Neural crest cell (in vitro differentiated cells): ENCODE results near the gene RTN3. TPM values are rescaled to one million over a fixed set of nuclear protein-coding genes. Genes with fewer than 3 reads are reported as not detected.
"Not testable (repeated sequence)": the region's sequence is repeated elsewhere in the genome, so short reads cannot be mapped to it uniquely, and the experiment has no call there.

Source experiments
- DNase-seq: peaks from one replicate; pipeline ENCODE4 v3.0.0; 2021; ENCODE audit warnings: low read depth, mixed read lengths, low spot score
- H3K27ac Mint-ChIP-seq: one replicate; pipeline ENCODE4 v1.8.0; 2021; ENCODE audit warnings: mild to moderate bottlenecking, mixed read lengths; ENCODE audit not compliant: unreplicated experiment
- H3K27me3 Mint-ChIP-seq: 2 replicates; pipeline ENCODE4 v1.8.0; 2021; ENCODE audit warnings: low read depth, mild to moderate bottlenecking, mixed read lengths
- H3K36me3 Mint-ChIP-seq: 2 replicates; pipeline ENCODE4 v1.8.0; 2021; ENCODE audit warnings: low read depth, mild to moderate bottlenecking, mixed read lengths
- H3K4me1 Mint-ChIP-seq: 2 replicates; pipeline ENCODE4 v1.8.0; 2021; ENCODE audit warnings: mixed read lengths
- H3K4me3 Mint-ChIP-seq: one replicate; pipeline ENCODE4 v1.8.0; 2021; ENCODE audit warnings: mild to moderate bottlenecking, mixed read lengths
- H3K9me3 Mint-ChIP-seq: 2 replicates; pipeline ENCODE4 v1.8.0; 2021; ENCODE audit warnings: mixed read lengths
- CTCF ChIP-seq: fragments of 200-600 bp; sonication (generic); conservative IDR thresholded peaks from 2 replicates; pipeline ENCODE4 v1.5.0; 2021; ENCODE audit warnings: antibody characterized with exemption, mild to moderate bottlenecking
- total RNA-seq: library from RNA; stranded (reverse); gene quantifications from 2 replicates; pipeline ENCODE4 v1.2.1, GENCODE V29; 2021

RTN3 gene
- total RNA-seq, 1 donor from 2014 or later = 136 TPM

GRCh38 chr11:63769042-63769713, 87.9 kb downstream of the RTN3 start:
- no peak overlapping the region for H3K4me3 Mint-ChIP-seq
- TF ChIP-seq CTCF = no peak
- DNase-seq = peak; percentile 24

DNA sequence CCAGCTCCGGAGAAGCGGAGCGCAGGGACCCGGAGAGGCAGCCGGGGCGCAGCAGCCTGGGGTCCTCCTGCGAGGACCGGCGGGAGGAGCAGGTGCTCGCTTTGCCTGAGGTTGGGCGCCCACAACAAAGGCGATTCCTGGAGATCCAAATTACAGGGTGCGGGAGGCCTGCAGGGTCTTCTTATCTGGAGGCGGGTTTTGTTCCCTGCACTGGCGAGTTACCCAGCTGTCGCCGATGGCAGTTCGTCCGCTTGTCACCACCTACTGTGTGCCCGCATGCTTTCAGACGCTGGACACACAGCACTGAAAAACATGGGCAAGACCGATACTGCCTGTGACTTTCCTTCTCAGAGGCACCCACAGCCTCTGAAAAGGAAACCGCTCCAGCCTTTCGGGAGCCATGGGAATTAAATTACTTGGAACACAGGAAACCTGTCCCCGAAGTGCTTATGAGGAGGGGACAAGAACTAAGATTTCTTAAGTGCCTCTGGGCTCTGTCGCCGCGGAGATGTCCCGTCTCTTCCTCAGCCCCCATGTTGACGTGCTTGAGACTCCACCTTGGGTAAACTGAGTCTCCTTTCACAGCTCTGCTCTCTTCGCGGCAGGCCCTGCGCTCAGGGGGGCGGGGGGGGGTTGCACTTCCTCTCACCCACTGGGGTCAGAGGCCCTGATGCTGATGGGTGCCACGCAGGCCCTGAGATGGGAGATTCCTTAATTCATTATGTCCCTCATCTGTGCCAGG, 88.6 kb downstream of the RTN3 start:
- Mint-ChIP-seq H3K27ac (no peak overlapping the region), H3K27me3 (peaks cover 26% of the 10 kb centered on the region), H3K9me3 (no peaks in the 10 kb centered on the region), H3K4me3 (peak overlapping the region; percentile 92), H3K4me1 (peaks cover 39% of the 10 kb centered on the region), H3K36me3 (no peaks in the 10 kb centered on the region)
- peak; percentile 7 for DNase-seq
- TF ChIP-seq CTCF = no peak

More at GRCh38 chr11:63769042-63769713, 87.9 kb downstream of the RTN3 start:
- peaks cover 39% of the 10 kb centered on the region for H3K4me1 Mint-ChIP-seq
- no peaks in the 10 kb centered on the region for H3K9me3 Mint-ChIP-seq
- H3K27me3 Mint-ChIP-seq = peaks cover 26% of the 10 kb centered on the region
- no peak overlapping the region for H3K27ac Mint-ChIP-seq
- H3K36me3 Mint-ChIP-seq = no peaks in the 10 kb centered on the region

GRCh38 chr11:63770763-63771162, 89.5 kb downstream of the RTN3 start:
- peaks cover 26% of the 10 kb centered on the region for H3K27me3 Mint-ChIP-seq
- H3K9me3 Mint-ChIP-seq = no peaks in the 10 kb centered on the region
- DNase-seq = no peak
- H3K36me3 Mint-ChIP-seq = no peaks in the 10 kb centered on the region
- H3K4me1 Mint-ChIP-seq = peaks cover 34% of the 10 kb centered on the region
- no peak overlapping the region for H3K27ac Mint-ChIP-seq
- no peak for TF ChIP-seq CTCF
- H3K4me3 Mint-ChIP-seq = peak overlapping the region; percentile 92

DNA sequence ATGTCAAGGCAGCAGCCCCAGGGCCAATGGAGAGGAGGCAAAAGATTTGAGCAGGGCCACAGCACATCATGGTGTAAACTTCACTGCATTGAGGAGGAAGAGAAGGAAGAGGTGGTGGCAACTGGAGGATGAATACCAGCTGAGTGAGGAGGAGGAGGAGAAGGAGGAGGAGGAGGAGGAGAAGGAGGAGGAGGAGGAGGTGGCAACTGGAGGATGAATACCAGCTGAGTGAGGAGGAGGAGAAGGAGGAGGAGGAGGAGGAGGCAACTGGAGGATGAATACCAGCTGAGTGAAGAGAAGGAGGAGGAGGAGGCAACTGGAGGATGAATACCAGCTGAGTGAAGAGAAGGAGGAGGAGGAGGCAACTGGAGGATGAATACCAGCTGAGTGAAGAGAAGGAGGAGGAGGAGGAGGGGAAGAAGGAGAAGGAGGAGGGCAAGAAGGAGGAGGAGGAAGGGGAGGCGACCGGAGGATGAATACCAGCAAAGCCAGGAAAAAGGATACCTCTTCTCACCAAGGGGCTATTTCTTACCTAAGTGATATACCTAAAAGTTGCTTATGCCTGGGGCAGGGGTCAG, 90.5 kb downstream of the RTN3 start:
- Mint-ChIP-seq H3K4me1 (peaks cover 25% of the 10 kb centered on the region), H3K27me3 (peaks cover 26% of the 10 kb centered on the region), H3K27ac (peak overlapping the region; percentile 29), H3K4me3 (peak overlapping the region; percentile 79)
- not testable (repeated sequence) for H3K36me3 Mint-ChIP-seq, H3K9me3 Mint-ChIP-seq, DNase-seq

DNA sequence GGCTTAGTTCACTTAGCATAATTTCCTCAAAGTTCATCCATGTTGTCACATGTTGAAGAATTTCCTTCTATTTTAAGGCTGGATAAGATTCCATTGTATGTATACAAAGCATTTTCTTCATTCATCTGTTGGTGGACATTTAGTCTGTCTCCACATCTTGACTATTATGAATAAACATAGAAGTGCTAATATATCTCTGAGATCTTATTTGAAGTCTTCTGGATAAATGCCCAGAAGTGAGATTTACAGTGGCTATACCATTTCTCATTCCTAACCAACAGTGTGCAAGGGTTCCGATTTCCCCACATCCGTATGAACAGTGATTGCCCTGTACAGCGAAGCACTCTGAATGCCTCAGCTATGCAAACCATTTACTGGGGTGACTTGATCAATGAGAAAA, 93.9 kb downstream of the RTN3 start:
- Mint-ChIP-seq H3K4me1 (peaks cover 10% of the 10 kb centered on the region), H3K27me3 (peaks cover 15% of the 10 kb centered on the region), H3K4me3 (no peak overlapping the region), H3K36me3 (no peaks in the 10 kb centered on the region), H3K27ac (no peak overlapping the region), H3K9me3 (no peaks in the 10 kb centered on the region)
- DNase-seq = no peak
- TF ChIP-seq CTCF = no peak

DNA sequence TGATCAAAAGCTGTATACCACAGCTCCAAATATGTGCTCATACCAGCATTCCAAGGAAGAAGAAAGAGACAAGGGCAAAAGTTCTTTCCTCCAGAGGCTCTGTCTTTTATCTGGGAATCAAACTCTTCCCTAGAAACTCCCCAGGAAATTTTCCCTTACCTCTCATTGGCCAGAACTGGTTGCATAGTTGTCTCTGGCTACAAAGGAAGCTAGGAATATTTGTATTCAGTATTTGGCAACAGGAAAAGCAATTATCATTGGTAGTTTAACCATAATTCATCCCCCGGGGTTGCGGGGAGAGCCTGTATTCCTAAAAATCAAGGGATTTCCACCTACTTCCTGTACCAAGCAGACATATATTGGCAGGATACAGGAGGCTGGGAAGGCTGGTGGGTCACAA, 97.7 kb downstream of the RTN3 start:
- H3K4me3 Mint-ChIP-seq = no peak overlapping the region
- DNase-seq = no peak
- H3K36me3 Mint-ChIP-seq = no peaks in the 10 kb centered on the region
- no peaks in the 10 kb centered on the region for H3K27me3 Mint-ChIP-seq
- H3K27ac Mint-ChIP-seq = no peak overlapping the region
- no peak for TF ChIP-seq CTCF
- H3K4me1 Mint-ChIP-seq = no peaks in the 10 kb centered on the region
- no peaks in the 10 kb centered on the region for H3K9me3 Mint-ChIP-seq
